ENCODE results near the gene THSD4.
"Not testable (repeated sequence)": the region's sequence is repeated elsewhere in the genome, so short reads cannot be mapped to it uniquely, and the experiment has no call there.

THSD4 gene

DNA sequence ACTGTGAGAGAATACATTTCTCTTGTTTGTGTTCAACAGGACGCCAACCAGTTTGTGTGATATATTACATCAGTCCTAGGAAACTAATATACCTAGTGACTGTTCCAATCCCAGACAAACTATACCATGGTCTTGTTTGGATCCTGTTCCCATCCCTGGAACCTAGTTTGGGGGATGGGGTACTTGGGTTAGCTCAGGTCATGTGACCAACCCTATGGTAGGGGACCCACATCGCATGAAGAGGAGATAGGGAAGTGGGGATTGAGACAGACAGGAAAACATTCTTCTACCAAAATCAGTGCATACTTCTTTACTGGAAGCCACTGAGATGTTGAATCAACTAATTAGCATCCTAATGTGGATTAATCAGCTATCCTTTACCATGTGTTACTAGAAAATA is 146.1 kb downstream of the THSD4 start:
- DNase-seq (ENCODE audit: low spot score) = no peak

DNA sequence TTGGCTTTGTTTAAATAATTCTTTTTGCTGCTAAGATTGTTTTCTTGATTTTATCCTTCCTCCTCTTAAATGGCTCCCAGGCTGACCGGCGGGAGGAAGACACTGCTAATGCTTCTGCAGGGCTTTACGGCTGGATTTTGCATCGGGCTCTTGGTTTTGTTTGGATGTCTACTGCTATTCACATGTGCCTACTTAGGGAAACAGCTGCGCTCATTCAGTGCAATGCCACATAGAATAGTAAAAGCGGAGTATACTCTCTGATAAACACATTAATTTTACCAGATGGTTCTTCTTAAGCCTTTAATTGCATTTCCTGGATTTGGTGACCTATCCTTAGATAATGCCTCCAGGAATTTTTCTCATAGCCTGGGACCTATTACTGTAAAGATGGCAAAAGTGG is 146.6 kb downstream of the THSD4 start:
- no peak for DNase-seq (ENCODE audit: low spot score)

DNA sequence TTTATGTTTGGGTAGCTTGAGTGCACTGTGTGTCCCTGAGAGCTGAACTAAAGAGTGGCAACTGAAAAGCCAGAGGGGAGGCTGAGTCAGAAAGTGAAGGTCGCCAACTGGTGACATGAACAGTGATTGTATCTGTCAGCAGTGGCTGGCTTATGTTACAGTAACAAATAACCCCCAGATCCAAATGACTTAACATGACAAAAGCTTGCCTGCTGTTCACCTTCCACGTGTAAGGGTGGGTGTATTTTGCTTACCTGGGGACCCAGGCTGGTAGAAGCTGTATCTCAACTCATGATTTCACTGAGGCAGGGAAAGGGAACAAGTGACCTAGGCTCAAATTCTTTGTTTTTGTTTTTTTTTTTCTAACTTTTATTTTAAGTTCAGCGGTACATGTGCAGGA is 147.3 kb downstream of the THSD4 start:
- no peak for DNase-seq (ENCODE audit: low spot score)

DNA sequence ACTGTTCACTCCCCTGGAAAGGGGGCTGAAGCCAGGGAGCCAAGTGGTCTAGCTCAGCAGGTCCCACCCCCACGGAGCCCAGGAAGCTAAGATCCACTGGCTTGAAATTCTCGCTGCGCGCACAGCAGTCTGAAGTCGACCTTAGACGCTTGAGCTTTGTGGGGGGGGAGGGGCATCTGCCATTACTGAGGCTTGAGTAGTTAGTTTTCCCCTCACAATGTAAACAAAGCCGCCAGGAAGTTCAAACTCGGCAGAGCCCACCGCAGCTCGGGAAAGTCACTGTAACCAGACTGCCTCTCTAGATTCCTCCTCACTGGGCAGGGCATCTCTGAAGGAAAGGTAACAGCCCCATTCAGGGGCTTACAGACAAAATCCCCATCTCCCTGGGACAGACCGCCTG is 150.3 kb downstream of the THSD4 start:
- DNase-seq (ENCODE audit: low spot score) = not testable (repeated sequence)

DNA sequence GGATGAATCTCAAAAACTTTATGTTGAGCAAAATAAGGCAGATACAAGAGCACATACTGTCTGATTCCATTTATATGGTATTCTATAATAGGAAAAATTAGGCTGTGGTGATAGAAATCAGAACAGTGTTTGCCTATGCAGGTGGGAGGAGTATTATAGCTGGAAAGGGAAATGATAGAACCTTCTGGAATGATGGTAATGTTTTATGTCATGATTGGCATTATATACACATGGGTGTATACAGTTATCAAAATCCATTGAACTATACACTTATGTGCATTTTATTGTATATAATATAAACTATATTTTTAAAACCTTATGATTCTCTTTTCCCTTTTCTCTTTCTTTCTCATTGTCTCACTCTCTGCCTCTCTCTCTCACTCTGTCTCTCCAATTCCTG is 156.1 kb downstream of the THSD4 start:
- DNase-seq (ENCODE audit: low spot score) = no peak

DNA sequence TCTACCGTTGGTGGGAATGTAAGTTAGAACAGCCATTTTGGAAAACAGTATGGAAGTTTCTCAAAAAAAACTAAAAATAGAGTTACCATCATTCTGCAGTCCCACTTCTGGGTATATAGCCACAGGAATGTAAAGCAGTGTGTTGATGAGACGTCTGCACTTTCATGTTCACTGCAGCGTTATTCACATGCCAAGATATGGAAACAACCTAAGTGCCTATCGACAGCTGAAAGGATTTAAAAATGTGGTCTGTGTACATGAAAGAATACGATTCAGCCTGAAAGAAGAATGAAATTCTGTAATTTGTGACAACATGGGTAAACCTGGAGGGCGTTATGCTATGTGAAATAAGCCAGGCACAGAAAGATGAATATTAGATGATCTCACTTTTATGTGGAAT is 157.7 kb downstream of the THSD4 start:
- DNase-seq (ENCODE audit: low spot score) = no peak

DNA sequence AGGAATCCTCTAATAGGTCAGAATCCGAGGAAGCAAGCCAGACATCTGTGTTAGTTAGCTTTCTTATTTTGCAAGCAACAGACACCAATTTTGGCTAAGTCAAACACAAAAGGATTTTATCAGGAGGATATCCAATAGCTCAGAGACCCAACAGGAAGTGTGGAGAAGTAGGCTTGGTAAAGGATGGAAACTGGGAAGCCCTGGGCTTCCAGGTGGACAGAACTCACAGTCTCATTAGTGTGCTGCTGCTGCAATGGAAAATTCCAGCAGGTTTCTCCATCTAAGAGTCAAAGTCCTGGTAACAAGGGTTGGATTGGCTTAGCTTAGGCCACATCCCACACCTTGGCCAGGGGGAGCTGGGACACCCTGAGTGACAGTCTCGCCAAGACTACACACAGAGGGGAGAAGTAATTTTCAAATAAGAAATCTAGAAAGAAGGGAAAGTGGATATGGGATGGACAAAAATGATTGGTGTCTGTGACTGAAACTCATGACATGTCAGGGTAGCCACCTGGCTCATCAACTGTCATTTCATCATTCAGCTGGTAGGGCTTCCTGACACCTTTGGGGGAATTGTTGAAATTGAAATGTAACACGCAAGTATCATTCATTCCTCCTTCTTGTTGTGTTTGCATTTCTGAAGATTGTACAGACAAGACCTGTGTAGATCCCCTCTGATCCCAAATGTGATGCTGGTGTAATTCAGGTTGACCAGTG is 158.6 kb downstream of the THSD4 start:
- no peak for DNase-seq (ENCODE audit: low spot score)

DNA sequence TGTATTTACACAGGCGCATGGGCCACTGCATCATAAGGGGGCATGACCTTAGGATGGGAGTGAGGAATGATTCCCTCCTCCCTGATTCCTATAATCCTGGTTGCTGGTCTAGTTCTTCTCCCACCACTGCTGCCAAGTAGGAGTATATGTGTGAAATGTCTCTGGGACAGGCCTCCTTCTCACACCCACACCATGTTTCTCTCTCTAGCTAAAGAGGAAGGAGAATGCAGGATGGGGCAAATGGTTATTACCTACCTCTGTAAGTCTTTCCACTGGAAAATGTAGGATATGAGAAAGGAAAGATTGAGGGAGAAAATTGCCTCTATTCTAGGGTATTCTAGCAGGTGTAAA is 159.2 kb downstream of the THSD4 start:
- DNase-seq (ENCODE audit: low spot score) = no peak

DNA sequence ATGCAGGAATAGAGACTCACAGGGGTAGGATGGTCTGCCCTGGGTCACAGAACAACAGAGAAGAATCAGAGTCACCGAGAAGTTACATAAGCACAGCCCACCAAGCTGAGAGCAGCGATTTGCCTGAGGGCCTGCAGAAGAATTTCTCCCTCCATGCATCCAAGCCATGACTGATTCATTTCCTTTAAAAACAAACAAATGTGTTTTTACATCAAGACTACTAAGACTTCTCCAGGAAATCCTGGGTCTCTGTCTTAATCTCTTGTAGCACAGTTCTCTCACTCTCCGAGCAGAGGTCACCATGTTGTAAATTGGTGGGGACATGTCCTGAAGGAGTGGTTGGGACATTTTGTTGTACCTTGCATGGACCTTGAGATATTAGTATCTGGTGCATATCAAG is 159.8 kb downstream of the THSD4 start:
- DNase-seq (ENCODE audit: low spot score) = no peak

DNA sequence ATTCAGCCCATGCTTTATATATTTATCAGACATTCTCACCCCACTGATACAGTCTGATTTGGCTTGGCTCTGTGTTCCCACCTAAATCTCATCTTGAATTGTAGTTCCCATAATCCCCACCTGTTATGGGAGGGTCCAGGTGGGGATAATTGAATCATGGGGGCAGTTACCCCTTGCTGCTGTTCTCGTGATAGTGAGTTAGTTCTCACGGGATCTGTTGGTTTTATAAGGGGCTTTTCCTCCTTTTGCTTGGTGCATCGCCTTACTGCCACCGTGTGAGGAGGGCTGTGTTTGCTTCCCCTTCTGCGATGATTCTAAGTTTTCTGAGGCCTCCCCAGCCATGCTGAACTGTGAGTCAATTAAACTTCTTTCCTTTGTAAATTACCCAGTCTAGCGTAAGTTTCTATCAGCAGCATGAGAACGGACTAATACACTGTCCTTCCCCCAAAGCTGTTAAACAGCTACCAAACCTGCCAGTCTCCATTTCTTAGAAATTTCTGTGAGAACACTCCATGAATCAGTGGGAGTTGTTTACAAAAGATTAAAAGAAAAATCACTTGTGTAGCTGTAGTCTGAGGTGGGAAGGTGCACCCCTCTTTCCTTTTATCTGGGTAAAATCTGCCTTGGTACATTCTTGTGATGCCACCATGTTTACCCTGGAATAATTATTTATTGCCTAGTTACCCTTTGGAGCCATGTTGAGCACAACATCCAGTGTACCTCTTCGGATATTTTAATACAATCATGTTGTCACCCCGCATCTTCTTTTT is 160.5 kb downstream of the THSD4 start:
- no peak for DNase-seq (ENCODE audit: low spot score)

DNA sequence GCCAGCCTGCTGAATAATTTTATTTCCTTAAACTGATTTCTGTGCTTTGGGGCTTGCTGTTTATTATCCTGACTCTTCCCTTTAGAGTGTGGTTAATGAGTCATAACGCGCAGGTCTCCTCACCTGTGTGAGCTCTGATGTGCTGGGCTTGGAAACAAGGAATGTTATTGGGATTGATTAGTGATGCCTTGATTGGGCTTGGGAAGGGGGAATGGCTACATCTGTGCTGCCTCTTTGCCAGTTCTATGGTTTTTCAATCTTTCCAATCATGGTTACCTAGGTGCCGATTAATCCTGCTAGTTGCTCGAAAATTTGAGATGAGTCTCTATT is 161.0 kb downstream of the THSD4 start:
- no peak for DNase-seq (ENCODE audit: low spot score)

DNA sequence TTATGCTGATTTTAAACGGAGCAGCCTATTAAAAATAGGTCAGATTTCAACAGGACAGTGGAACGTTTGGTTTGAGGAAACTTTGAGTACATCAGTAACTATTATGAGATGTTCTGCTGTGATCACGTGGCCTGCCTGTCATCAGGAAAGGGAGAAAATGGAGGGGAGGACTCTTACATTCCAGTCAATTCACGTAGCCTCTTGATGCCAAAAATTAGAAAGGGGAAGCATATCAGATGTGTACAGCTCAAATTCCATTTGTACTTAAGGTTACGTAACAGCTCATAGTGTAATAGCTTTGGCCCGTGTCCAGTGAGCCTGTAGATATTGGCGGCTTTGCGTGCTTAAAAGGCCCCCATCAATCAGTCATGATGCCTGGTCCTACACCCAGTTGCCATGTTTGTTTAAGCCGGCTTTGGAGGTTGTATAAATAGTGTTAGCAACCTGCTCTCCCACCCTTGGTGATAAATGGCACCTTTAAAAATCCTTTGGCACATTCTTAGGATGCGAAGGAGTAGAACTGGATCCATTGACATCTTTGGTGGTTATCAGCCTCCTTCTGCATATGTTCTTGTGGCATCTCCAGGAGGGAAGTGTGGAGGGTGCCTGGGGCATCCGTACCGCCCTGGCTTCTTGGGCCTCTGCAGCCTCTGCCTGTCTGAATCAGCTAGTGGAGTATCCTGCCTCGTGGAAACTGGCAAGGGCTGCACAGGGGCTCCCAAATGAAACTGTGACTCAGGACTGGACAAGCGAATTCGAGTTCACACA is 163.9 kb downstream of the THSD4 start:
- no peak for DNase-seq (ENCODE audit: low spot score)

DNA sequence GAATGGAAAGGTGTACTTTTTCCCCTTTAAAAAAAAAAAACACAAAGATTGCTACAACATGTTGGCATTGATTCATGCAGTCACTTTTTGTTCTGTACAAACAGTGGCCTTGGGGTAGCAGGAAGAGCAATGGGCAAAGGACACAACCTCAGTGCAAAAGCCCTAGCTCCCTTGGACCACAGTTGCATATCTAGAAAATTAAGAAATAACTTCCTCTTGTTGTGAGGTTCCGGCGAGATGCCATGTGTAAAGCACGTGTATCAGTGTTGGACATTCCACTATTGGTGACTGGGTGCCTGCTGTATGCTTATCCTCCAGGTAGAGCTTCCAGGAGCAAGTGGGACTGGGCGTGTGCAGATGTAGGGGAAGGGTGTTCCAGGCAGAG is 164.5 kb downstream of the THSD4 start:
- no peak for DNase-seq (ENCODE audit: low spot score)

DNA sequence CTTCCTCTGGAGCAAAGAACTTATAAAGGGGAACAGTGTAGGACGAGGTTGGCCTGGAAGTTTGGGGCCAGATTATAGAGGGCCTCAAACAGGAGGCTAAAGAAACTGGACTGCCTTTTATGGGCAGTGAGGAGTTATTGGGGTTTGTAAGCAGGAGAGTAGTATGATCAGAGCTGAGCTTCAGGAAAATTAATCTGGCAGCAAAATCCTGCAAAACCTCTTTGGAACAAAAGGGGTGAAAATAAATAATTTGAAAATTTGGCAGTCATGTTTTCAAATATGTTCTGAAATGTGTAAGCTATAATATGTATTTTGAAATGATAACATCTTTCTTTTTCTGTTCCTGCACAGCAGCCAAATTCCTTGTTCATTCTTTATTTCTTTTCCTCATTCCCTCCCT is 164.9 kb downstream of the THSD4 start:
- DNase-seq (ENCODE audit: low spot score) = no peak

DNA sequence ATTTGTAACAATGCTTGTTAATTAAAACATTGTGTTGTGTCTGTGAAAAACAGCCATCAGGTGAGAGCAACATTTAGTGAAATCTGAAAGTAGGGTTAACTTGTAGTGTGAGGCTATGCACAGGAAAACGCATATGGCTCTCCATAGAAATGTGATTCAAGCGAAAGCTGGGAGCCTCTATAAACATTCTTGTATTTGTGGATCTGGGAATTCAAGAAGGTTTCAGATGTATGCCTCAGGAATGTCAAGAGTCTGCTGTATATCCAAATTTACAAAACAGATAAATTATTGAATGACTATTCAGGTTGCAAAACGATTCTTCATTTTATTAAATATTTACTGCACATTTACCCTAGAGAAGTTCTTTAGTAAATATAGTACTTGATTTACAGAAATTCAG is 166.0 kb downstream of the THSD4 start:
- DNase-seq (ENCODE audit: low spot score) = no peak

DNA sequence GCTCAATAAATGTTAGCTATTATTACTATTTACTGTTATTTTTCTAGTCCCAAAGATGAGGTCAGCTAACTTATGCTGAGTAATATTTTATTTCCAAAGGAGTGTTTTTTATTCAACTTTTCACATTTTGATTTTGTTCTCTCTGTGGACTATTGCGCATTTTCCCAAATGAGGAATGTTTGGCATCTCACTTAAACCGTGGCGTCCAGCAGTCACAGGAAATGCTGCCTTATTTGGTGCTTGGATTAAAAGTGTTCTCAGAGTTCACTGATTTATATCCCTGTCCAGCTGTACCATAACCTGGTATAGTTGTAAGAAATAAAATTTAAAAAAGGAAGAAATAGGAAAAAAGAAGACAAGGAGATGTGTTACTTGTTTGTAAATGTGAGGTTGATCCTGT is 166.8 kb downstream of the THSD4 start:
- no peak for DNase-seq (ENCODE audit: low spot score)

DNA sequence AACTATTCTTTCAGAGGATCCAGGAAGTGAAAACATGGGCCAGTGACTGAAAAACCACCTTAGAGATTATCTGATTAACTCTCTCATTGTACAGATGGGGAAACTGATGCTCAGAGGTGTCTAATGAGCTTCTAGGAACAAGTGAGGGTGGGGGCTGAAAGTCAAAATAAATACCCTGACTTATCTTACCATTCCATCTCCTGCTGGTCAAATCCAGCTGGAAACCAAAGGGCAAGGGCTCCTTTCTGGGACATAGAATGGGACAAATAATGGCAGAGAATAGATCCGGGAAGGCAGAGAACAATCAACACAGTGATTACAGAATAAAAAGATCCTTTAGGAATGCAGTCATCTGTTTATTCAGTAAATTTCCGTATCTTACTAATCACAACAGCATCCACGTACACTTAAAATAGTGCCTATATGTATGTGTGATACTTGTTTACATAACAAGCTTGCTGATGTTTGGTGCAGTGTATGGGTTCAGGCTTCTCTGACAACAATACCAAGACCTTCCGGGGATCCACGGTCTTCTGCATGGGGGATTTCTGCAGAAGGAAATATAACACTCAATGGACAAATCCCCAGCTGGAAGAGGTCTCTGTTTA is 173.2 kb downstream of the THSD4 start:
- DNase-seq (ENCODE audit: low spot score) = no peak

DNA sequence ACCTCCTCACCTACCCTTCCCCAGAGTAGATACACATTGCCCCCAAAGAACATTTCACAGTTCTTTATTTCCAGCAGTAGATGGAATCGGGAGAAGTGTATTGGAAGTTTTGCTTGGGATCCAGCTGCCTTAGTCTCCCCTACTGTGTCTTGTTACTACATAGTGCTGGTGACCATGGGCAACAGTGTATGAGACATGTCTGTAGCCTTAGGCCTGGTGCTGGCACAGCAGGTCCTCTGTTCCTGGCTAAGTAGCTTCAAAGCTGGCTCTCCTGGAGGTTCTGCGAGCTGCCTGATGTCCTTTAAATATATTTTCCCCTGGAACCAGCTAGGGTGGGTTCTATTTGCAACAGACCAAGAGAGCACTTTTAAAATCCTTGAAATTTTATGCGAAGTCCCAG is 174.7 kb downstream of the THSD4 start:
- DNase-seq (ENCODE audit: low spot score) = no peak

DNA sequence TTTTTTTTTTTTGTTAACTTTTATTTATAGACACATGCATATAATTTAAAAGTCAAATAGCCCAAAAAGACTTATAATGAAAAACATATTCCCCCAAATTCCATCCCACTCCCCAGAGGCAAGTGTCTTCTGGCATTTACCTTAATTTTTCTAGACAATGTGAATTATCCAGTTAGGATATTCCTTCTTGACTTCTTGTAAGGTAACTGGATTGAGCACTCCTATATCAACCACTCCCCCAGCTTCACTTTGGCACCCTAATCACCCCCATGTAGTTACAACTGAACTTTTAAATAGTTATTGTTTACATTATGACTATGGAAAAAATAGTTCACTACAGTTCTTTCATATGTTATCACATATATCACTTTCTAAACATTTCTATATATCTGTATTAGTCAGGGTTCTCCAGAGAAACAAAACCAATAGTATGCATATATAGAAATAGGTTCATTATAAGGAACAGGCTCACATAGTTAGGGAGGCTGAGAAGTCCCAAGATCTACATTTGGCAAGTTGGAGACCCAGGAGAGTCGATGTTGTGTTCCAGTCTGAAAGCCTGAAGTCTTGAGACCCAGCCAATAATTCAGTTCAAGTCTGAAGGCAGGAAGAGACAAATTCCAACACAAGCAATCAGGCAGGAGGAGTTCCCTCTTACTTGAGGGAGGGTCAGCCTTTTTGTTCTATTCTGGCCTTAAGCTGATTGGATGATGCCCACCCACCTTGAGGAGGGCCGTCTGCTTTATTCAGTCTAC is 175.8 kb downstream of the THSD4 start:
- no peak for DNase-seq (ENCODE audit: low spot score)

DNA sequence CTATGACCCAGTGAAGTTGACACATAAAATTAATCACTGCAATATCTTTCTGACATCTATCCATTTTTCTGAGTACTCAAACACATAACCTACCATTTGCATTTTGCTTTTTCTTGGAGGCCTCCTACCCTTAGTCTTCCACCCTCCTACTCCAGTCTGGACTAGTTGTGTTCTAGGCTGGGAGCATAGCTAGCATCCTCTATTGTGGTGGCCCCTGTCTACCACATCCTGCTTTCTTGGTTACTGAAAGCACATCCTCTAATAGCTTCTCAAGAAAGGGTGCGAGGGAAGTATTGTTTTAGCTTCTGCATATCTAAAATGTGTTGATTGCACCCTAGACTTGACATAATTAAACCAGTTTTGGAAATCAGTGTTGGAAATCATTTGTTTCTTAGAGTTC is 176.5 kb downstream of the THSD4 start:
- no peak for DNase-seq (ENCODE audit: low spot score)

DNA sequence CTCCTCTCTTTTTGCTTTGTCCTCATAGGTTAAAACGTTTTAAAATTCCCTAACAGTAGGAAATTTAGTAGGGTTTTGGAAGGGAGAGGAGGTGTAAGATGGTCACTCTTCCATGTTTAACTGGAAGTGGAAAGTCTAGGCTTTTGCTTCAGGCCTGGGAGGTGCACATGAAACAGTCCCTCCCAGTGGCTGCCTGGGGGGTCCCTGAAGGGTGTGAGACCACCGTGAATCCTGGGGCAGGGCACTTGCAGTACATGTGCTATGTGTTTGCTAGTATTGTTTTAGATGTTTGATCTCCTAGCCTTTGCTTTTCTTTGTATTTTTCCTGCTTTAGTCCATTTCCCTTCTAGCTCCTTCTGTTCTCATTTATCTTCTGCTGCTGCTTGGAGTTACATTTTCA is 178.5 kb downstream of the THSD4 start:
- DNase-seq (ENCODE audit: low spot score) = no peak

DNA sequence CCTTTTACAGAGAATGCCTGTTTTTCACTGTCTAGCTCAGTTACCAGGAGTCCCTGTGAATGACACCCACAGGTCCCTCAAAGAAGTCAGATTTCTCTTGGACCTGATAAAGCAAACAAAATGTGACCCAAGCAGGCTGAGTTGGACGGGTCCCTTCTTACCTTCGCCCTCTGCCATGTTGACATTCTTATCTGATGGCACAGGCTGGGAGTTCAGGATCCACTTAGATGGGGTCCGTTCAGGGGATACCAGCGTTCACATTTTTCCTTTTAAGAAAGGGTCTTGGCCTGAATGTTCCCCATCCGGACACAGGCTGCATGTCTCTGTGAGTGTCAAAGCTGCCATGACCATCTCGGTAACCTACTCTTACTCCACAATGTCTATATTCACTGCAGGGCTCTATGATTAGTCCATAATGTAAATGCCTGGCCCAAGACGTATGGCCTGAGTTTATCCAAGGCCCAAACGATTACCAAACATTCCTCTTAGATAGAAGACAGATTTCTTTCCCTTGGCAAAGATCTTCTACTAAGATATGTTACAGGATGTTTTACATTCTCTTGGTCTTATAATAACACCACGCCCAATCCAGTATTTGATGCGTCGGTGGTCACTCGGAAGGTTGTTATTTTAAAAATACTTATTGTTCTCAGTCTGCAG is 179.1 kb downstream of the THSD4 start:
- DNase-seq (ENCODE audit: low spot score) = no peak
